B cell (primary cell): Measurements from ENCODE around the gene APBA2.

Source experiments
- EZH2 ChIP-seq: IDR thresholded peaks from 2 replicates; pipeline ENCODE4 v1.6.1; 2012; ENCODE audit warnings: borderline replicate concordance, low read depth, mild to moderate bottlenecking, moderate library complexity, low read length; ENCODE audit not compliant: insufficient read depth, poor library complexity, severe bottlenecking
- TF ChIP-seq, protein P1 (sequence below): fragments of 200-600 bp; IDR thresholded peaks from one replicate; pipeline ENCODE4 v1.8.0; 2022; ENCODE audit warnings: antibody characterized with exemption, mild to moderate bottlenecking

DNA sequence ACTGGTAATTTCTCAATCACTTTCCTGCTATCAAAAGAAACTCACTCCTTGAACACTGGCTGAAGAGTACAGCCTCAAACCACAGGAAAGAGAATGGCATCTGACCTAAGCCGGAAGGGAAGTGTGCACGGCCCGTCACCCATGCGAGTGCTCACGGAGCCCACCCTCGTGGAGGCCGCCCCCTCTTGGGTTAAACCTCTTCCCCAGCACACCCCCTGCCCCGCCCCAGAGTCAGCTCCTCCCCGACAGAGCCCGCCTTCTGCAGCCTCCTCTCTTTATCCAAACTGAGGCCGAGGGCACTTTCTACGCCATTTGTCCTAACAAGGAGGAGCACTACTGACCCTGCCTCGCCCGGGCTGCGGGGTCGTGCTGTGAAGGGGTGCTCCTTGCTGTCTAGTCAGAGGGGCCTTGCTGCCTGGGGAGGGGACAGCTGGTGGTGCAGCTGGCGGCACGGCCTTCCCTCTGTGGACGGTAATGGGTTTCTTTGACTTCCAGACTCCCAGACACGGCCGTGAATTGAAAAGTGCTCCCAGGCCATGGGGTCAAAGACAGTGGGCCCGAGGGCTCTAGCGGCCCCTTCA lies 246.2 kb downstream of the APBA2 start:
- TF ChIP-seq, protein P1, sequence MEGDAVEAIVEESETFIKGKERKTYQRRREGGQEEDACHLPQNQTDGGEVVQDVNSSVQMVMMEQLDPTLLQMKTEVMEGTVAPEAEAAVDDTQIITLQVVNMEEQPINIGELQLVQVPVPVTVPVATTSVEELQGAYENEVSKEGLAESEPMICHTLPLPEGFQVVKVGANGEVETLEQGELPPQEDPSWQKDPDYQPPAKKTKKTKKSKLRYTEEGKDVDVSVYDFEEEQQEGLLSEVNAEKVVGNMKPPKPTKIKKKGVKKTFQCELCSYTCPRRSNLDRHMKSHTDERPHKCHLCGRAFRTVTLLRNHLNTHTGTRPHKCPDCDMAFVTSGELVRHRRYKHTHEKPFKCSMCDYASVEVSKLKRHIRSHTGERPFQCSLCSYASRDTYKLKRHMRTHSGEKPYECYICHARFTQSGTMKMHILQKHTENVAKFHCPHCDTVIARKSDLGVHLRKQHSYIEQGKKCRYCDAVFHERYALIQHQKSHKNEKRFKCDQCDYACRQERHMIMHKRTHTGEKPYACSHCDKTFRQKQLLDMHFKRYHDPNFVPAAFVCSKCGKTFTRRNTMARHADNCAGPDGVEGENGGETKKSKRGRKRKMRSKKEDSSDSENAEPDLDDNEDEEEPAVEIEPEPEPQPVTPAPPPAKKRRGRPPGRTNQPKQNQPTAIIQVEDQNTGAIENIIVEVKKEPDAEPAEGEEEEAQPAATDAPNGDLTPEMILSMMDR = no peak
- no peak for TF ChIP-seq EZH2
